K562 (cell line): ENCODE measurements around the gene ATG13. TPM values are rescaled to one million over a fixed set of nuclear protein-coding genes. Genes with fewer than 3 reads are reported as not detected.

Experiments used
- EP400 ChIP-seq: fragments of 450-650 bp; IDR thresholded peaks from 2 replicates; pipeline ENCODE4 v1.6.1; 2017; ENCODE audit warnings: antibody characterized with exemption, mild to moderate bottlenecking, moderate library complexity
- FOXA3 ChIP-seq, 2 experiments: fragments of 450-650 bp in 1 of 2; sonication (generic) in 1 of 2; formaldehyde crosslinking; IDR thresholded peaks in 1 of 2; conservative IDR thresholded peaks in 1 of 2; 2 replicates each; pipeline versions ENCODE4 v1.4.0 to v1.8.0; 2020 to 2022; ENCODE audit warnings: mild to moderate bottlenecking in 2 of 2, missing genetic modification reagents in 1 of 2
- JUNB ChIP-seq: fragments of 450-650 bp; formaldehyde crosslinking; conservative IDR thresholded peaks from 2 replicates; pipeline ENCODE4 v1.4.0; 2020; ENCODE audit warnings: mild to moderate bottlenecking
- LARP7 ChIP-seq: fragments of 450-650 bp; IDR thresholded peaks from 2 replicates; pipeline ENCODE4 v1.6.1; 2016
- POLR2G ChIP-seq: fragments of 200-400 bp; formaldehyde crosslinking; IDR thresholded peaks from 2 replicates; pipeline ENCODE4 v1.6.1; 2017; ENCODE audit warnings: low read depth, mild to moderate bottlenecking, antibody characterized with exemption, low read length, moderate library complexity
- ZNF280A ChIP-seq: fragments of 450-650 bp; IDR thresholded peaks from 2 replicates; pipeline ENCODE4 v1.6.1; 2018; ENCODE audit warnings: mild to moderate bottlenecking, low read depth; ENCODE audit not compliant: partially characterized antibody
- ZNF318 ChIP-seq, 2 experiments: fragments of 450-650 bp; IDR thresholded peaks; 2 replicates each; pipeline ENCODE4 v1.6.1; 2016; ENCODE audit warnings: mild to moderate bottlenecking in 2 of 2, borderline replicate concordance in 1 of 2, low read depth in 1 of 2, moderate library complexity in 1 of 2
- polyA plus RNA-seq, 8 experiments: library from polyadenylated mRNA; depleted of rRNA in 4 of 8; stranded (reverse) in 5 of 8; unstranded in 3 of 8; fragments of >200 nt; fragmentation: Nextera tagmentation in 2 of 8; fragmentation: Illumina TruSeq in 1 of 8; extraction: Ambion mirVana in 2 of 8; extraction: Trizol in 1 of 8; gene quantifications; 2 replicates each; pipeline versions ENCODE4 v1.2.1 to v1.2.3, GENCODE V29; 2011 to 2014; ENCODE audit warnings: inconsistent platforms in 1 of 8, missing spikeins in 1 of 8
- total RNA-seq, 7 experiments: library from RNA; depleted of rRNA in 6 of 7; stranded (reverse); fragments of >200 nt in 6 of 7; fragmentation: Illumina TruSeq in 2 of 7; extraction: Trizol in 2 of 7; gene quantifications; 2 replicates each; pipeline versions ENCODE4 v1.2.1 to v1.2.3, GENCODE V29; 2011 to 2021; ENCODE audit warnings: low replicate concordance in 1 of 7
- TF ChIP-seq, protein P1 (sequence below): IDR thresholded peaks from 3 replicates; pipeline ENCODE4 v1.6.1; 2011; ENCODE audit warnings: borderline replicate concordance, mild to moderate bottlenecking, moderate library complexity; ENCODE audit not compliant: insufficient read length; ENCODE audit errors: extremely low read depth
- TF ChIP-seq, protein P2 (sequence below): sonication (generic); formaldehyde crosslinking; IDR thresholded peaks from 2 replicates; pipeline ENCODE4 v1.8.0; 2022; ENCODE audit warnings: mild to moderate bottlenecking, missing genetic modification reagents

Gene ATG13
- total and polyA plus RNA-seq, 9 of the 15 experiments (the other 6 are each of a cell fraction or from before 2014, with no cell fraction given) = 13.1 to 61.5 (median 36.5) TPM

DNA sequence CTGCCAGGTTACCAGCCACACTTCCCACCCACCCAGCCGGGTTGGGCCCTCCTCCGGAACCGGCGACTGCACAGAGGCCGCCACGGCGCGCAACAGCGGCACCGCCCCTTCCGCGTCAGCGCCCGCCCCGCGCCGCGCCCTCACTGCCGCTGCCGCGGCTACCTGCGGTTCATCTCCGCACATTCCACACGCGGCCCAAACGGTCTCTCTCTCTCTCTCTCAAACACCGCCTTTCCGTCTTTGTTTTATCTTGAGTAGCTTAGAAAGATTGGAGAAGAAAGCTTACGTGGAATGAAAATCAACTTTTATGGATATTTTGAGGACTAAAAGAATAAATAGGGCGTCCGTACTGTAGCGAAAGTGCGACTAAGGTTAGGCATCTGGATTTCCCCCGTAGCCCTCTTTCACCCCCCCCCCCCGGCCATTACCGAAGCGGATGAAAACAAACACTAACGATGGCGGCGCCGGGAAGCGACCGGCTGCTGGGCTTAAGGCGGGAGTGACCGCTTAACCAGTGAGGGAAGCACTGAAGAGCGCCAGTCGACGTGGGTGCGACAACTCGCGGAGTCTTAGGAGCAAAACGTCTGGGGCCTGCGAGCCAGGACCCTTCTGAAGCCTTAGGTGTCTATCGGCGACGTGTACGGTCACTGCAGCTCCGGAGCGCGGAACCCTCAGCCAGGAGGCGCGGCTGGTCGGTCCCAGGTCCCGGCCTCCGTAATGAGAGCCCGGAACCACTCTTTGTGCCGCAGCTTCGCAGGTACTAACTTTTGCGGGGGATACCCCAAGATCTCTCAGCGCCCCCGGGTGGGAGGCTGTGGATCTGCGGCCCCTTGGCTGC is at the start of gene ATG13, which contains the start of gene HARBI1 (continued):
- TF ChIP-seq ZNF280A = no peak
- no peak for TF ChIP-seq ZNF318 (IDR thresholded peaks at IDR 0.05; ENCODE audit: borderline replicate concordance in 1 of 2, low read depth in 1 of 2)
- TF ChIP-seq, protein P1, sequence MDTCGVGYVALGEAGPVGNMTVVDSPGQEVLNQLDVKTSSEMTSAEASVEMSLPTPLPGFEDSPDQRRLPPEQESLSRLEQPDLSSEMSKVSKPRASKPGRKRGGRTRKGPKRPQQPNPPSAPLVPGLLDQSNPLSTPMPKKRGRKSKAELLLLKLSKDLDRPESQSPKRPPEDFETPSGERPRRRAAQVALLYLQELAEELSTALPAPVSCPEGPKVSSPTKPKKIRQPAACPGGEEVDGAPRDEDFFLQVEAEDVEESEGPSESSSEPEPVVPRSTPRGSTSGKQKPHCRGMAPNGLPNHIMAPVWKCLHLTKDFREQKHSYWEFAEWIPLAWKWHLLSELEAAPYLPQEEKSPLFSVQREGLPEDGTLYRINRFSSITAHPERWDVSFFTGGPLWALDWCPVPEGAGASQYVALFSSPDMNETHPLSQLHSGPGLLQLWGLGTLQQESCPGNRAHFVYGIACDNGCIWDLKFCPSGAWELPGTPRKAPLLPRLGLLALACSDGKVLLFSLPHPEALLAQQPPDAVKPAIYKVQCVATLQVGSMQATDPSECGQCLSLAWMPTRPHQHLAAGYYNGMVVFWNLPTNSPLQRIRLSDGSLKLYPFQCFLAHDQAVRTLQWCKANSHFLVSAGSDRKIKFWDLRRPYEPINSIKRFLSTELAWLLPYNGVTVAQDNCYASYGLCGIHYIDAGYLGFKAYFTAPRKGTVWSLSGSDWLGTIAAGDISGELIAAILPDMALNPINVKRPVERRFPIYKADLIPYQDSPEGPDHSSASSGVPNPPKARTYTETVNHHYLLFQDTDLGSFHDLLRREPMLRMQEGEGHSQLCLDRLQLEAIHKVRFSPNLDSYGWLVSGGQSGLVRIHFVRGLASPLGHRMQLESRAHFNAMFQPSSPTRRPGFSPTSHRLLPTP = no peak
- peak; percentile 96 for TF ChIP-seq EP400
- TF ChIP-seq, protein P2, sequence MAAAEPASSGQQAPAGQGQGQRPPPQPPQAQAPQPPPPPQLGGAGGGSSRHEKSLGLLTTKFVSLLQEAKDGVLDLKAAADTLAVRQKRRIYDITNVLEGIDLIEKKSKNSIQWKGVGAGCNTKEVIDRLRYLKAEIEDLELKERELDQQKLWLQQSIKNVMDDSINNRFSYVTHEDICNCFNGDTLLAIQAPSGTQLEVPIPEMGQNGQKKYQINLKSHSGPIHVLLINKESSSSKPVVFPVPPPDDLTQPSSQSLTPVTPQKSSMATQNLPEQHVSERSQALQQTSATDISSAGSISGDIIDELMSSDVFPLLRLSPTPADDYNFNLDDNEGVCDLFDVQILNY = no peak
- no peak for TF ChIP-seq JUNB (CRISPR knock-in tag)
- no peak for TF ChIP-seq LARP7
- TF ChIP-seq FOXA3 (CRISPR knock-in tag; conservative IDR thresholded peaks at IDR 0.05 in 1 of 2, IDR thresholded peaks at IDR 0.05 in 1 of 2) = no peak
- TF ChIP-seq POLR2G = peak; percentile 89
